ENCODE data around the gene TRIML1. TPM values are rescaled to one million over a fixed set of nuclear protein-coding genes. Genes with fewer than 3 reads are reported as not detected.

The TRIML1 gene
- total RNA-seq, 5 donors from 2014 or later (not counting 1 experiment from before 2014, with no cell fraction given) = not detected

Other genes with a start within 250 kb of the TRIML1 start
- gene ZFP42, start 143.7 kb upstream of the TRIML1 start, total RNA-seq = not detected
- gene TRIML2, start 29.8 kb upstream of the TRIML1 start, total RNA-seq = not detected